ENCODE measurements around the gene RAD51C.
A peak's percentile ranks its signal among the peaks of the same experiment; 100 is the strongest.

Gene RAD51C

GRCh38 chr17:58694826-58695225 is 2.4 kb downstream of the RAD51C start:
- no peak for DNase-seq (ENCODE audit: low read depth)
- no peak overlapping the region for H3K4me3 ChIP-seq (ENCODE audit: low read depth, low read length)
- no peak for TF ChIP-seq CTCF (conservative IDR thresholded peaks at IDR 0.05; ENCODE audit: low read depth, low read length)

GRCh38 chr17:58699771-58700170 is 7.4 kb downstream of the RAD51C start:
- no peak for TF ChIP-seq CTCF (conservative IDR thresholded peaks at IDR 0.05; ENCODE audit: low read depth, low read length)
- no peak overlapping the region for H3K4me3 ChIP-seq (ENCODE audit: low read depth, low read length)
- DNase-seq (ENCODE audit: low read depth) = no peak

- no peak overlapping the region for H3K4me3 ChIP-seq (ENCODE audit: low read depth, low read length)
- TF ChIP-seq CTCF (conservative IDR thresholded peaks at IDR 0.05; ENCODE audit: low read depth, low read length) = no peak
- DNase-seq (ENCODE audit: low read depth) = no peak
Observed at GRCh38 chr17:58702045-58702476, 9.7 kb downstream of the RAD51C start.

- no peak for DNase-seq (ENCODE audit: low read depth)
- no peak for TF ChIP-seq CTCF (conservative IDR thresholded peaks at IDR 0.05; ENCODE audit: low read depth, low read length)
- no peak overlapping the region for H3K4me3 ChIP-seq (ENCODE audit: low read depth, low read length)
Observed at GRCh38 chr17:58702708-58703107, 10.3 kb downstream of the RAD51C start.

- TF ChIP-seq CTCF (conservative IDR thresholded peaks at IDR 0.05; ENCODE audit: low read depth, low read length) = no peak
- peak; percentile 75 for DNase-seq (ENCODE audit: low read depth)
- no peak overlapping the region for H3K4me3 ChIP-seq (ENCODE audit: low read depth, low read length)
Observed at GRCh38 chr17:58703137-58703915, 10.9 kb downstream of the RAD51C start.

GRCh38 chr17:58703916-58704286 is 11.5 kb downstream of the RAD51C start:
- DNase-seq (ENCODE audit: low read depth) = no peak
- no peak for TF ChIP-seq CTCF (conservative IDR thresholded peaks at IDR 0.05; ENCODE audit: low read depth, low read length)

More at GRCh38 chr17:58703916-58704286, 11.5 kb downstream of the RAD51C start:
- no peak overlapping the region for H3K4me3 ChIP-seq (ENCODE audit: low read depth, low read length)
